ENCODE data around the gene NCF1. TPM values are rescaled to one million over a fixed set of nuclear protein-coding genes. Genes with fewer than 3 reads are reported as not detected.

Gene NCF1
- total RNA-seq: not detected in 2 replicates

DNA sequence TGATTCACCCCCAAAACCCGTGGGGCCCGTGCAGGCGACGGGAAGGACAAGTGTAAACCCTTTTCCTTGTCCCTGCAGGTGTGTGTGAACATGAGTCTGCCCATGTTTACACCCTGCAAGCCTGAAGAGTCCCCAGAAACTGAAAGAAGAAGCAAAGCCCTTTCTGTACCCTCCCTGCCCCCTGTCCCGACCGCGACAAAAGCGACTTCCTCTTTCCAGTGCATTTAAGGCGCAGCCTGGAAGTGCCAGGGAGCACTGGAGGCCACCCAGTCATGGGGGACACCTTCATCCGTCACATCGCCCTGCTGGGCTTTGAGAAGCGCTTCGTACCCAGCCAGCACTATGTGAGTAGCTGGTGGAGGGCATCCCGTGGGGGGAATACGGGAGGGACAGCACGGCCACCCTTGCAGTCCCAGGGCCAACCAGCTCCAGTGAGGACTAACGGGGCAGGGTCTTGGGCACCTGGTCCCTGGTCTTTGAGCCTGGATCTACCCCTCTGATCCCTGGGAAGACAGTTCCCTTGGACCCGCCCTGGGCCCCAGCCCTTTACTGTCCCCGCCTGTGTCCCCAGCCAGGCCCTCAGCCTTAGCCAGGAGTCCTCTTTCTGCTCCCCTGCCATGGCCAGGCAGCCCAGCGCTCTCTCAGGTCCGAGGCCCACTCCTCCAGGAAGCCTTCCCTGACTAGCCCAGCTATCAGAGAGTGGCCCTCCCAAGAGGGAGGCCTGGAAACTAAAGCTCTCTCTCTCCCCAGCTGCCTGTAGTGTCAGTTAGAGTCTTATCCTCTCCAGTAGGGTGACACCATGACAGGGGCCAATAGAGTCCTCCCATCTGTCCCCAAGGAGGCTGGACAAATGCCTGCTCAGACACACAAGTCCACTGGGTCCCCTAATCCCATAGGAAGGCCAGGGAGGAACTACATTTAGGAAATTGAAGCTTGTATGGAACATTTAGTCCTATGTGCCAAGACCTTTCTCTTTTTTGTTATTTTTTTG is at the start of gene NCF1:
TSS of gene NCF1 (plus strand) at position 252 of the 991 bp plus-strand sequence. CDS start at position 273, 21 bp downstream.

Other genes starting within 250 kb of the NCF1 start
- gene GTF2I, start 116.3 kb upstream of the NCF1 start, total RNA-seq: 114 and 153 TPM in 2 replicates
- gene GTF2IRD2, start 77.6 kb downstream of the NCF1 start, total RNA-seq: 11.8 and 17.8 TPM in 2 replicates
- gene CASTOR2, start 190.7 kb downstream of the NCF1 start, total RNA-seq: 34.7 and 34.9 TPM in 2 replicates

Data from hair follicle dermal papilla cell (primary cell).